K562 (cell line): ENCODE results near the gene SLC25A1. TPM values are rescaled to one million over a fixed set of nuclear protein-coding genes. Genes with fewer than 3 reads are reported as not detected.
A peak's percentile ranks its signal among the peaks of the same experiment; 100 is the strongest.

Experiments used
- EZH2 ChIP-seq: IDR thresholded peaks from 2 replicates; pipeline ENCODE4 v1.6.1; 2012; ENCODE audit warnings: low read depth, mild to moderate bottlenecking, inconsistent platforms, low read length, borderline replicate concordance
- HDAC6 ChIP-seq: IDR thresholded peaks from 2 replicates; pipeline ENCODE4 v1.6.1; 2012; ENCODE audit warnings: low read depth, mild to moderate bottlenecking, control low read depth, inconsistent platforms, low read length, moderate library complexity
- HOXB6 ChIP-seq: fragments of 250-450 bp; sonication (Bioruptor Pico); IDR thresholded peaks from 2 replicates; pipeline ENCODE4 v1.5.1; 2022; ENCODE audit warnings: mild to moderate bottlenecking, borderline replicate concordance
- MYC ChIP-seq, 2 experiments: fragments of 250-450 bp in 1 of 2; sonication (Bioruptor Pico) in 1 of 2; IDR thresholded peaks; 2 replicates each; pipeline versions ENCODE4 v1.5.1 to v1.6.1; 2012 to 2021; ENCODE audit warnings: low read depth in 2 of 2, borderline replicate concordance in 1 of 2, improper control_type of control experiment in 1 of 2, low read length in 1 of 2, mild to moderate bottlenecking in 1 of 2, moderate library complexity in 1 of 2
- polyA plus RNA-seq, 8 experiments: library from polyadenylated mRNA; depleted of rRNA in 4 of 8; stranded (reverse) in 5 of 8; unstranded in 3 of 8; fragments of >200 nt; fragmentation: Nextera tagmentation in 2 of 8; fragmentation: Illumina TruSeq in 1 of 8; extraction: Ambion mirVana in 2 of 8; extraction: Trizol in 1 of 8; gene quantifications; 2 replicates each; pipeline versions ENCODE4 v1.2.1 to v1.2.3, GENCODE V29; 2011 to 2014; ENCODE audit warnings: inconsistent platforms in 1 of 8, missing spikeins in 1 of 8
- total RNA-seq, 7 experiments: library from RNA; depleted of rRNA in 6 of 7; stranded (reverse); fragments of >200 nt in 6 of 7; fragmentation: Illumina TruSeq in 2 of 7; extraction: Trizol in 2 of 7; gene quantifications; 2 replicates each; pipeline versions ENCODE4 v1.2.1 to v1.2.3, GENCODE V29; 2011 to 2021; ENCODE audit warnings: low replicate concordance in 1 of 7
- TF ChIP-seq, protein P1 (sequence below): sonication (generic); formaldehyde crosslinking; IDR thresholded peaks from 2 replicates; pipeline ENCODE4 v1.8.1; 2023; ENCODE audit warnings: mild to moderate bottlenecking, missing genetic modification reagents
- TF ChIP-seq, protein P2 (sequence below): sonication (generic); formaldehyde crosslinking; IDR thresholded peaks from 2 replicates; pipeline ENCODE4 v1.8.0; 2023; ENCODE audit warnings: missing genetic modification reagents, mild to moderate bottlenecking, borderline replicate concordance

The SLC25A1 gene
- total and polyA plus RNA-seq, 9 of the 15 experiments (the other 6 are each of a cell fraction or from before 2014, with no cell fraction given) = 11.0 to 408 (median 110) TPM

DNA sequence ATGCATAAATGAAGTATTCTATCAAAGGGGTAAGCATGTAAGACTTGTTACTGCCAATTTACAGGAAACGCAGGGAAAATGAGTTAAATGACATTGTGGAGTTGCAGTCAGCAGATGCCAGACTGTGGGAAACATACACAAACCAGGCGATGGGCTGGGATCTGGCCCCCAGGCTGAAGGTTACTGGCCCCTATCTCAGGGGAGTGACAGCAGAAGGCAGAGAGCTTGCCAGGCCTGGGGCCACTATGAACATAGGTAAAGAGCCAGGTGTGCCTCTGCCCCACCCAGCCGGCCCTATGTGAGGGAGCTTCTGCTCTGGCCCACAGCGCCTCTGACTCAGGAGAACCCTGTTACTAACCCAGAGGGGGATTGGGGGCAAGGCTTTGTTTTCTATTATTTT lies 26.1 kb upstream of the SLC25A1 start (continued):
- TF ChIP-seq, protein P1, sequence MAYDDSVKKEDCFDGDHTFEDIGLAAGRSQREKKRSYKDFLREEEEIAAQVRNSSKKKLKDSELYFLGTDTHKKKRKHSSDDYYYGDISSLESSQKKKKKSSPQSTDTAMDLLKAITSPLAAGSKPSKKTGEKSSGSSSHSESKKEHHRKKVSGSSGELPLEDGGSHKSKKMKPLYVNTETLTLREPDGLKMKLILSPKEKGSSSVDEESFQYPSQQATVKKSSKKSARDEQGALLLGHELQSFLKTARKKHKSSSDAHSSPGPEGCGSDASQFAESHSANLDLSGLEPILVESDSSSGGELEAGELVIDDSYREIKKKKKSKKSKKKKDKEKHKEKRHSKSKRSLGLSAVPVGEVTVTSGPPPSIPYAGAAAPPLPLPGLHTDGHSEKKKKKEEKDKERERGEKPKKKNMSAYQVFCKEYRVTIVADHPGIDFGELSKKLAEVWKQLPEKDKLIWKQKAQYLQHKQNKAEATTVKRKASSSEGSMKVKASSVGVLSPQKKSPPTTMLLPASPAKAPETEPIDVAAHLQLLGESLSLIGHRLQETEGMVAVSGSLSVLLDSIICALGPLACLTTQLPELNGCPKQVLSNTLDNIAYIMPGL (CRISPR knock-in tag) = 0 out of 2 replicates have a peak, but pooled peaks have one; percentile 29
- TF ChIP-seq, protein P2, sequence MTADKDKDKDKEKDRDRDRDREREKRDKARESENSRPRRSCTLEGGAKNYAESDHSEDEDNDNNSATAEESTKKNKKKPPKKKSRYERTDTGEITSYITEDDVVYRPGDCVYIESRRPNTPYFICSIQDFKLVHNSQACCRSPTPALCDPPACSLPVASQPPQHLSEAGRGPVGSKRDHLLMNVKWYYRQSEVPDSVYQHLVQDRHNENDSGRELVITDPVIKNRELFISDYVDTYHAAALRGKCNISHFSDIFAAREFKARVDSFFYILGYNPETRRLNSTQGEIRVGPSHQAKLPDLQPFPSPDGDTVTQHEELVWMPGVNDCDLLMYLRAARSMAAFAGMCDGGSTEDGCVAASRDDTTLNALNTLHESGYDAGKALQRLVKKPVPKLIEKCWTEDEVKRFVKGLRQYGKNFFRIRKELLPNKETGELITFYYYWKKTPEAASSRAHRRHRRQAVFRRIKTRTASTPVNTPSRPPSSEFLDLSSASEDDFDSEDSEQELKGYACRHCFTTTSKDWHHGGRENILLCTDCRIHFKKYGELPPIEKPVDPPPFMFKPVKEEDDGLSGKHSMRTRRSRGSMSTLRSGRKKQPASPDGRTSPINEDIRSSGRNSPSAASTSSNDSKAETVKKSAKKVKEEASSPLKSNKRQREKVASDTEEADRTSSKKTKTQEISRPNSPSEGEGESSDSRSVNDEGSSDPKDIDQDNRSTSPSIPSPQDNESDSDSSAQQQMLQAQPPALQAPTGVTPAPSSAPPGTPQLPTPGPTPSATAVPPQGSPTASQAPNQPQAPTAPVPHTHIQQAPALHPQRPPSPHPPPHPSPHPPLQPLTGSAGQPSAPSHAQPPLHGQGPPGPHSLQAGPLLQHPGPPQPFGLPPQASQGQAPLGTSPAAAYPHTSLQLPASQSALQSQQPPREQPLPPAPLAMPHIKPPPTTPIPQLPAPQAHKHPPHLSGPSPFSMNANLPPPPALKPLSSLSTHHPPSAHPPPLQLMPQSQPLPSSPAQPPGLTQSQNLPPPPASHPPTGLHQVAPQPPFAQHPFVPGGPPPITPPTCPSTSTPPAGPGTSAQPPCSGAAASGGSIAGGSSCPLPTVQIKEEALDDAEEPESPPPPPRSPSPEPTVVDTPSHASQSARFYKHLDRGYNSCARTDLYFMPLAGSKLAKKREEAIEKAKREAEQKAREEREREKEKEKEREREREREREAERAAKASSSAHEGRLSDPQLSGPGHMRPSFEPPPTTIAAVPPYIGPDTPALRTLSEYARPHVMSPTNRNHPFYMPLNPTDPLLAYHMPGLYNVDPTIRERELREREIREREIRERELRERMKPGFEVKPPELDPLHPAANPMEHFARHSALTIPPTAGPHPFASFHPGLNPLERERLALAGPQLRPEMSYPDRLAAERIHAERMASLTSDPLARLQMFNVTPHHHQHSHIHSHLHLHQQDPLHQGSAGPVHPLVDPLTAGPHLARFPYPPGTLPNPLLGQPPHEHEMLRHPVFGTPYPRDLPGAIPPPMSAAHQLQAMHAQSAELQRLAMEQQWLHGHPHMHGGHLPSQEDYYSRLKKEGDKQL (CRISPR knock-in tag) = 0 out of 2 replicates have a peak, but pooled peaks have one; percentile 28
- TF ChIP-seq HDAC6 (peak; percentile 63; the same call in 1 of the 2 replicates), HOXB6 (CRISPR knock-in tag) (no peak), MYC (IDR thresholded peaks at IDR 0.05; ENCODE audit: low read depth, low read length) (no peak), MYC (CRISPR knock-in tag; IDR thresholded peaks at IDR 0.05; ENCODE audit: borderline replicate concordance, low read depth) (peak; percentile 38; the same call in 1 of the 2 replicates), EZH2 (0 out of 2 replicates have a peak, but pooled peaks have one; percentile 67)
